CD14-positive monocyte (primary cell): ENCODE data around the gene POLR2H. TPM values are rescaled to one million over a fixed set of nuclear protein-coding genes. Genes with fewer than 3 reads are reported as not detected.

ENCODE experiments used
- DNase-seq, 3 donors: peaks; one replicate each; pipeline ENCODE4 v3.0.0-alpha.2; 2011 to 2022
- H2AFZ ChIP-seq: 2 replicates; pipeline ENCODE4 v1.6.0; 2012; ENCODE audit warnings: mild to moderate bottlenecking, low read depth, low read length, inconsistent platforms; ENCODE audit not compliant: insufficient read depth, poor library complexity, severe bottlenecking
- H3K27ac ChIP-seq, 2 donors: 1 replicate in 1 of 2; 2 replicates in 1 of 2; pipeline ENCODE4 v1.5.1; 2012 to 2013; ENCODE audit warnings: low read length in 2 of 2, control low read depth in 1 of 2, inconsistent platforms in 1 of 2, low read depth in 1 of 2, mild to moderate bottlenecking in 1 of 2
- H3K27me3 ChIP-seq, 2 donors: one replicate each; pipeline versions ENCODE4 v1.6.0 to v1.6.1; 2011 to 2013; ENCODE audit warnings: low read length in 2 of 2; ENCODE audit not compliant: control insufficient read depth in 2 of 2, insufficient read depth in 2 of 2
- H3K36me3 ChIP-seq, 2 donors: replicated peaks in 1 of 2; 1 replicate in 1 of 2; 2 replicates in 1 of 2; pipeline versions ENCODE4 v1.5.1 to v1.6.1; 2012 to 2013; ENCODE audit warnings: low read length in 2 of 2, control low read depth in 1 of 2, inconsistent platforms in 1 of 2, mild to moderate bottlenecking in 1 of 2; ENCODE audit not compliant: insufficient read depth in 2 of 2, control insufficient read depth in 1 of 2
- H3K4me1 ChIP-seq, 2 donors: 1 replicate in 1 of 2; 2 replicates in 1 of 2; pipeline versions ENCODE4 v1.5.1 to v1.6.1; 2012 to 2013; ENCODE audit warnings: low read length in 2 of 2, control low read depth in 1 of 2, inconsistent platforms in 1 of 2, mild to moderate bottlenecking in 1 of 2, moderate library complexity in 1 of 2; ENCODE audit not compliant: insufficient read depth in 2 of 2, control insufficient read depth in 1 of 2
- H3K4me2 ChIP-seq: replicated peaks from 2 replicates; pipeline ENCODE3; 2012; ENCODE audit warnings: low read length, moderate library complexity, mild to moderate bottlenecking; ENCODE audit not compliant: poor library complexity, severe bottlenecking; ENCODE audit errors: extremely low read depth
- H3K4me3 ChIP-seq, 3 experiments: fragments of 200-600 bp in 1 of 3; sonication (generic) in 1 of 3; replicated peaks in 1 of 3; 1 replicate in 2 of 3; 2 replicates in 1 of 3; pipeline ENCODE4 v1.5.1; 2011 to 2013; ENCODE audit warnings: low read length in 3 of 3, mild to moderate bottlenecking in 3 of 3, control low read depth in 2 of 3, low read depth in 2 of 3, inconsistent platforms in 1 of 3, moderate library complexity in 1 of 3
- H3K79me2 ChIP-seq: 2 replicates; pipeline ENCODE4 v1.6.0; 2012; ENCODE audit warnings: mild to moderate bottlenecking, control low read depth, inconsistent platforms, low read length, moderate library complexity; ENCODE audit not compliant: insufficient read depth
- H3K9ac ChIP-seq: 2 replicates; pipeline ENCODE4 v1.6.0; 2017; ENCODE audit warnings: low read length, mild to moderate bottlenecking; ENCODE audit not compliant: insufficient read depth, poor library complexity, severe bottlenecking
- H3K9me3 ChIP-seq, 2 donors: replicated peaks in 1 of 2; 1 replicate in 1 of 2; 2 replicates in 1 of 2; pipeline versions ENCODE4 v1.5.1 to v1.6.1; 2012 to 2013; ENCODE audit warnings: low read length in 2 of 2, control low read depth in 1 of 2; ENCODE audit not compliant: control insufficient read depth in 1 of 2, insufficient read depth in 1 of 2
- H4K20me1 ChIP-seq: 2 replicates; pipeline ENCODE4 v1.6.0; 2012; ENCODE audit warnings: mild to moderate bottlenecking, low read length, control low read depth, moderate library complexity; ENCODE audit not compliant: insufficient read depth
- H3K27ac Mint-ChIP-seq, 7 donors: one replicate each; pipeline ENCODE4 v1.8.0; 2020; ENCODE audit warnings: mild to moderate bottlenecking in 7 of 7, mixed read lengths in 7 of 7, moderate library complexity in 6 of 7, inconsistent platforms in 2 of 7
- H3K27me3 Mint-ChIP-seq, 3 donors: one replicate each; pipeline ENCODE4 v1.8.0; 2021 to 2022; ENCODE audit warnings: low read depth in 3 of 3, mild to moderate bottlenecking in 3 of 3, mixed read lengths in 3 of 3, moderate library complexity in 3 of 3, inconsistent platforms in 1 of 3
- H3K36me3 Mint-ChIP-seq, 2 donors: one replicate each; pipeline ENCODE4 v1.8.0; 2020; ENCODE audit warnings: mixed read lengths in 2 of 2, inconsistent platforms in 1 of 2, mild to moderate bottlenecking in 1 of 2
- H3K4me1 Mint-ChIP-seq: one replicate; pipeline ENCODE4 v1.8.0; 2020; ENCODE audit warnings: mild to moderate bottlenecking, mixed read lengths
- H3K4me3 Mint-ChIP-seq, 2 donors: one replicate each; pipeline ENCODE4 v1.8.0; 2020; ENCODE audit warnings: mild to moderate bottlenecking in 2 of 2, mixed read lengths in 2 of 2, moderate library complexity in 1 of 2
- H3K9me3 Mint-ChIP-seq, 7 donors: one replicate each; pipeline ENCODE4 v1.8.0; 2020 to 2022; ENCODE audit warnings: mixed read lengths in 7 of 7, mild to moderate bottlenecking in 6 of 7, moderate library complexity in 6 of 7, inconsistent platforms in 2 of 7
- WGBS: methylation state at CpG from one replicate; pipeline ENCODE4 v1.1.5; 2013; ENCODE audit warnings: missing lambda C conversion rate; ENCODE audit not compliant: insufficient coverage; 5-methylcytosine and 5-hydroxymethylcytosine counted together
- intact Hi-C, 2 donors: fragments of 100-400 bp; cut with micrococcal nuclease; formaldehyde crosslinking; loops; one replicate each; pipeline versions ENCODE4 v1.15.0 to v1.15.1; 2023
- polyA plus RNA-seq, 3 donors: library from polyadenylated mRNA; depleted of rRNA in 1 of 3; unstranded in 2 of 3; stranded (reverse) in 1 of 3; fragments of 300-500 nt in 2 of 3; fragments of >200 nt in 1 of 3; fragmentation: Illumina TruSeq in 2 of 3; gene quantifications; 1 replicate in 2 of 3; 2 replicates in 1 of 3; pipeline ENCODE4 v1.2.3, GENCODE V29; 2012 to 2021
- TF ChIP-seq, protein P1 (sequence below): fragments of 200-600 bp; IDR thresholded peaks from one replicate; pipeline ENCODE4 v1.8.0; 2022; ENCODE audit warnings: antibody characterized with exemption, mild to moderate bottlenecking

POLR2H gene
- polyA plus RNA-seq, 3 donors: 21.7 to 67.3 (median 24.6) TPM

GRCh38 chr3:184357248-184358123 is 4.0 kb upstream of the POLR2H start:
- Histone ChIP-seq H3K9ac (no peak overlapping the region), H3K4me3 (no peak overlapping the region), H2AFZ (no peak overlapping the region), H3K36me3 (no peaks in the 10 kb centered on the region), H3K4me1 (peaks cover 12 to 18% of the 10 kb centered on the region in 2 donors), H3K4me2 (no peak overlapping the region), H3K27ac (no peak overlapping the region), H3K9me3 (no peaks in the 10 kb centered on the region), H3K79me2 (no peaks in the 10 kb centered on the region), H3K27me3 (peaks cover 0 to 12% of the 10 kb centered on the region in 2 donors), H4K20me1 (no peaks in the 10 kb centered on the region)
- Mint-ChIP-seq H3K4me3 (no peak overlapping the region), H3K27ac (peak overlapping the region in 1 of 7 donors; percentile 82), H3K36me3 (no peaks in the 10 kb centered on the region), H3K27me3 (peaks cover 14 to 15% (median 15%) of the 10 kb centered on the region in 3 donors), H3K9me3 (peaks cover 0 to 1% (median 0%) of the 10 kb centered on the region in 7 donors), H3K4me1 (peaks cover 8% of the 10 kb centered on the region)
- no peak for DNase-seq
- WGBS: 92% methylated on average over 11 of the region's 24 CpGs
- intact Hi-C loops: no loop called here
- TF ChIP-seq, protein P1, sequence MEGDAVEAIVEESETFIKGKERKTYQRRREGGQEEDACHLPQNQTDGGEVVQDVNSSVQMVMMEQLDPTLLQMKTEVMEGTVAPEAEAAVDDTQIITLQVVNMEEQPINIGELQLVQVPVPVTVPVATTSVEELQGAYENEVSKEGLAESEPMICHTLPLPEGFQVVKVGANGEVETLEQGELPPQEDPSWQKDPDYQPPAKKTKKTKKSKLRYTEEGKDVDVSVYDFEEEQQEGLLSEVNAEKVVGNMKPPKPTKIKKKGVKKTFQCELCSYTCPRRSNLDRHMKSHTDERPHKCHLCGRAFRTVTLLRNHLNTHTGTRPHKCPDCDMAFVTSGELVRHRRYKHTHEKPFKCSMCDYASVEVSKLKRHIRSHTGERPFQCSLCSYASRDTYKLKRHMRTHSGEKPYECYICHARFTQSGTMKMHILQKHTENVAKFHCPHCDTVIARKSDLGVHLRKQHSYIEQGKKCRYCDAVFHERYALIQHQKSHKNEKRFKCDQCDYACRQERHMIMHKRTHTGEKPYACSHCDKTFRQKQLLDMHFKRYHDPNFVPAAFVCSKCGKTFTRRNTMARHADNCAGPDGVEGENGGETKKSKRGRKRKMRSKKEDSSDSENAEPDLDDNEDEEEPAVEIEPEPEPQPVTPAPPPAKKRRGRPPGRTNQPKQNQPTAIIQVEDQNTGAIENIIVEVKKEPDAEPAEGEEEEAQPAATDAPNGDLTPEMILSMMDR: no peak

DNA sequence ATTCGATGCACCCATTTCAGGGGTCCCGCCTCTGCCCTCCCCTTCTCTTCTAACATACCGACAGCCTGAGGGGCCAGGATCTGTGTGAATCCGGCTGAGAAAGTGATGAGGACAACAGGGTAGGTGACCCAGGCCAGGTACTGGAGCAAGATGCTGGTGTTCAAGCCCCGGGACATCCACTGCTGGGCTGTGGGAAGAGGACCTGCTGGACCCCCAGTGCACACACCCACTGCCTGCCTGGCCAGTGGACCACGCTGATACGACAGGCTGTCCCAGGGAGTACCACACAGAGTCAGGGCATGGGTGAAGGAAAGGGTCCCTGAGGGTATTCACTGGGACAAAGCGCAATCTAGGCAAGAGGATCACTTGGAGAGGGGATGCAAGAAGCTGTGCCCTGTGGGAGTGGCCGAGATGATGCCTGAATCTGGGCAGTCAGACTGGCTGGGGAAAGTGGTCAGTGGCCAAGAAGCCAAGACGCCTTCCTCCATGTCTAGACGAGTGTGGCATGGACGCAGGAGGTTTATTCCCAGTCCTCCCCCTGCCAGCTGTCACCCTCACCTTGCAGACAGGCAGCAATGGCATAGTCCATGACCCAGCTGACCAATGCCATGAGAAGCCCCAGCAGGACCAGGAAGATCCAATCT is 3.3 kb upstream of the POLR2H start:
- no peaks in the 10 kb centered on the region for H3K36me3 ChIP-seq
- H3K4me2 ChIP-seq: no peak overlapping the region
- WGBS: 98% methylated on average over 7 of the region's 12 CpGs
- Mint-ChIP-seq H3K27me3 (peaks cover 14 to 15% (median 15%) of the 10 kb centered on the region in 3 donors), H3K4me3 (peak overlapping the region in 1 of 2 donors; percentile 16), H3K36me3 (no peaks in the 10 kb centered on the region), H3K27ac (peak overlapping the region in 1 of 7 donors; percentile 82), H3K9me3 (peaks cover 0 to 1% (median 0%) of the 10 kb centered on the region in 7 donors), H3K4me1 (peaks cover 9% of the 10 kb centered on the region)
- peaks cover 0 to 12% of the 10 kb centered on the region in 2 donors for H3K27me3 ChIP-seq
- H3K9ac ChIP-seq: no peak overlapping the region
- no peak overlapping the region for H2AFZ ChIP-seq
- H3K79me2 ChIP-seq: no peaks in the 10 kb centered on the region
- no peak overlapping the region for H3K4me3 ChIP-seq
- H3K27ac ChIP-seq: no peak overlapping the region
- no peak for DNase-seq
- H3K4me1 ChIP-seq: peaks cover 13 to 24% of the 10 kb centered on the region in 2 donors
- H4K20me1 ChIP-seq: no peaks in the 10 kb centered on the region
- TF ChIP-seq, protein P1: no peak
- intact Hi-C loops: no loop called here
- H3K9me3 ChIP-seq: no peaks in the 10 kb centered on the region
